Activated CD4-positive, CD25-positive, alpha-beta regulatory T cell treated with anti-CD3 and anti-CD28 coated beads, Interleukin-2, amount 50 U/mL, for 72 hours (primary cell): ENCODE results near the gene EXT2.

Source experiments
- DNase-seq: peaks from one replicate; pipeline ENCODE4 v3.0.0; 2021

The EXT2 gene

GRCh38 chr11:44088377-44088776 is 7.1 kb upstream of the EXT2 start:
- DNase-seq = no peak

DNA sequence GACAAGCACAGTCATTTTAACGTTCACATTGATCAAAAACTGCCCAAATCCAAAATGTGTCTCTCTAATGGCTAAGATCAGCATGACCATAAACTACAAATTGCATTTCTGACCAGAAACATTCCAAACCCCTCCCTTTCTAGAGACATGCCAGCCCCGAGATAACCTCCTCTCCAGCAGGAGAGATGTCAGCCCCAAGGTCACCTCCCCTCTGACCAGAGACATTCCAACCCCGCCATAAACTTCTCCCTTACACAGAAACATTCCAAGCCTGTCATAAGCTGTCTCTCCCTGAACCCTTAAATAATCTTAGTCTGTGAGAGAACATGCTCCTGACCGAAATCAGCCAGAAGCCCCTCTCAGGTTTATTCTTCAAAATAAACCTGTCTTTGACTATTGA is 6.6 kb upstream of the EXT2 start:
- no peak for DNase-seq

- DNase-seq = no peak
These were observed 4.9 kb upstream of the EXT2 start for GRCh38 chr11:44090539-44090938.

DNA sequence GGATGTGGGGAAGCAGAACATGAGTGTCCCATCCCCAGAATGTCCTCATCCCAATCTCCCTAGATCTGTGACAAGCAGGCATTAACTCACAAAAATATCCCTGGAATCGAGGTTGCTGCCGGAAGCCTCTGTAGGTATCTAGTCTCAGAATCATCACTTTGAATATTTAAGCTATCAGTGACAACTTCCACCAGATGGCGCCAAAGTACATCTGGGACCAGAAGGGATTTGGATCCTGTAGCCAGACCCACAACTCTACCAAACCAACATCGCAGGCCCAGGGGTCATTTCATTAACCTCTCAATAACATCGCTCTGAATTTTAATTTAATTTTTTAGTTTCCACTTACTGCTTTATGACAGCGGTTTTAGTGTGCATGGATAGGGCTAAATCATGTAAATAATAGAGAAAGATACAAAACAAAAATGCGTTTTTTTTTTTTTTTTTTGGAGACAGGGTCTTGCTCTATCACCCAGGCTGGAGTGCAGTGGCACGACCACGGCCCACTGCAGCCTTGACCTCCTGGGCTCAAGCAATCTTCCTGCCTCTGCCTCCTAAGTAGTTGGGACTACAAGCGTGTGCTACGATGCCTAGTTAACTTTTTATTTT is 1.1 kb upstream of the EXT2 start:
- DNase-seq = peak; percentile 68

DNA sequence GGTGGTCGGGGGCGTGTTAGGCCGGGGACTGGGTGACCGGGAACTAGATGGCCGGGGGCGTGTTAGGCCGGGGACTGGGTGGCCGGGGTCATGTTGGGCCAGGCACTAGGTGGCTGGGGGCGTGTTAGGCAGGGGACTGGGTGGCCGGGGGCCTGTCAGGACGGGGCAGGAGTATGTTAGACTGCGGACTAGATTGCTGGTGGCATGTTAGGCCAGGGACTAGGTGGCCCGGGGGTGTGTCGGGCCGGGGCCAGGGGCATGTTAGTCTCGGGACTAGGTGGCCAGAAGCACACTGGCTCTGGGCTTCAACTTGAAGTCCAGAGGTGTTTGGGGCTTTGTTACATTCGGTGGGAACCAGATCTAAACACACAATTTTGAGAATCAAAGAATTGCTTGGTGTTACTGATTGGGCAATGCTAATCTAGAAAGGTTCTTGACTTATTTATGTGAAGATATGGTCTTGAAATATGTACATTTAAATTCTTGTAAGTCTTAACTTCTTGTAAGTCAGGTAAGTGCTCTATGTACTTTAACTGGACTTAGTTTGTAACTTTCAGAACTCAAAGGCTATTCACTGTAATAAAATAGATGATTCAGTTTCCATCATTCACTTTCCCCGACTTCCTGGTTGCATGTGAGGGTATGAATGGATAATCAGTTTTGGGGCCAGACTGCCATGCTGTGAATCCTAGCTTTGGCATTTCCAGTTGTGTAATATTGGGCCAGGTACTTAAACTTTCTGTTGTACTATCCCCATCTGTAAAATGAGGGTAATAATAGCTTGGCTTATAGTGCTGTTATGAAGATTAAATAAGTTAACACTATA is 1.1 kb downstream of the EXT2 start:
- no peak for DNase-seq

GRCh38 chr11:44097821-44098220 is 2.3 kb downstream of the EXT2 start:
- DNase-seq = no peak

DNA sequence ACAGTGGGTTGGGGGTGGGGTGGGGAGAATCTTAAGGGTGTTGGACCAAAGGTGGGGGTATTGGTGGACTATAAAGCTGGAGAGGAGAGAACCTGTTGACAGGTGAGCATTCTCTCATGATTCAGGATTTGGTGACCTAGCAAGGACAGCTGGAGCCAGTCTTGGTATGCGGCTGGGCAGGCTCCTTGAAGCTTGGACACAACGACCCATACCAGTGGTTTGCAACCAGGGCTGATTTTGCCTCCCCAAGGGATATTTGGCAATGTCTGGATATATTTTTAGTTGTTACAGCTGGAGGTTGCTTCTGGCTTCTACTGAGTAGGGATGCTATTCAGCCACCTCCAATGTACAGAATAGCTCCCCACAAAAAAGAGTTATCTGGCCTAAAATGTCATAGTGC is 5.6 kb downstream of the EXT2 start:
- no peak for DNase-seq

- no peak for DNase-seq
These were observed 9.2 kb downstream of the EXT2 start for GRCh38 chr11:44104481-44105294.

DNA sequence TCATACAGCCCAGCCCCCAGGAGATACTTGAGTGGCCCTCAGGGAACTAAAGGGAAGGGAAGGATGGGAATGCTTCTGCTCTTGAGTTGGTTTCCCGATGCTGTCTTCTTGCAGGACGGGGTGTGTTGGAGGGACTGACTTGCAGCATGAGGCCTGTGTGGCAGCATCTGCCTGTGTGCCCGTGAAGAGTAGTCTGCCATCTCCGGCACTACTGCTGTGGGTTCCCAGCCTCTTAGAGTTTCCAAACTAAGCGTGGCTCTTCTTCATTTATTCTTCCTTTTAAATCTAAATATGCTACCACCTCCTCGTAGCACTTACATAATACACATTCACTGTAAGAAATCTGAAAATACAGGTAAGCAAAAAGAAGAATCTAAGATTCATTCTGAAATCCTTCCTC is 12.8 kb downstream of the EXT2 start:
- no peak for DNase-seq

- peak; percentile 48 for DNase-seq
These were observed 14.8 kb downstream of the EXT2 start for GRCh38 chr11:44110231-44110679.

- no peak for DNase-seq
These were observed 16.8 kb downstream of the EXT2 start for GRCh38 chr11:44112091-44112821.

GRCh38 chr11:44113018-44113417 is 17.5 kb downstream of the EXT2 start:
- DNase-seq = no peak

- no peak for DNase-seq
These were observed 18.1 kb downstream of the EXT2 start for GRCh38 chr11:44113572-44113971.

- DNase-seq = no peak
These were observed 20.9 kb downstream of the EXT2 start for GRCh38 chr11:44116234-44116830.

DNA sequence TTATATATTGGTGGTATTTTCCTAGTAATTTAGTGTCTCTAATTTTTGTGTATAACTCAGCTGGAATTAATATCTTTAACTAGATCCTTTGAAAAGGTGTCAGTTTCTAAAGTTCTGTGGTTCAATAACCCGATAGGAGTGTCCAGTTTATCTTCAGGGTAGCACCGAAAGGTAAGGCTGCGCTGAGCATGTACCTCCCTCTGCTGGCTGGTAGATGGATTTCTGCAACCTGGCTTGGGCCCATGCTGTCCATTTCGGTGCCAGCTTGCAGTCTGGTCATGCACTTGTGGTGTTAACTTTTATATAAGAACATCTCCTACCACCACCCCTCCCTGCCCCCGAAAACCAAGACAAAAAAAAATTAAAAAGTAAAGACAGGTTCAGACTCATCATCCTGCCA is 24.7 kb downstream of the EXT2 start:
- DNase-seq = no peak

GRCh38 chr11:44125598-44125997 is 30.1 kb downstream of the EXT2 start:
- DNase-seq = no peak

GRCh38 chr11:44126304-44126703 is 30.8 kb downstream of the EXT2 start:
- no peak for DNase-seq

GRCh38 chr11:44127130-44127529 is 31.7 kb downstream of the EXT2 start:
- no peak for DNase-seq

GRCh38 chr11:44128729-44129128 is 33.3 kb downstream of the EXT2 start:
- no peak for DNase-seq

- DNase-seq = no peak
These were observed 35.3 kb downstream of the EXT2 start for GRCh38 chr11:44130751-44131150.

GRCh38 chr11:44133335-44133946 is 38.0 kb downstream of the EXT2 start:
- no peak for DNase-seq

GRCh38 chr11:44134625-44135024 is 39.1 kb downstream of the EXT2 start:
- no peak for DNase-seq
